ELR (cell line): Measurements from ENCODE around the gene ZBED4.

Experiments used
- DNase-seq: peaks from one replicate; pipeline ENCODE4 v3.0.0-alpha.2; 2015; ENCODE audit warnings: low read depth

ZBED4 gene

GRCh38 chr22:49825944-49826602, 27.6 kb upstream of the ZBED4 start:
- peak; percentile 73 for DNase-seq

DNA sequence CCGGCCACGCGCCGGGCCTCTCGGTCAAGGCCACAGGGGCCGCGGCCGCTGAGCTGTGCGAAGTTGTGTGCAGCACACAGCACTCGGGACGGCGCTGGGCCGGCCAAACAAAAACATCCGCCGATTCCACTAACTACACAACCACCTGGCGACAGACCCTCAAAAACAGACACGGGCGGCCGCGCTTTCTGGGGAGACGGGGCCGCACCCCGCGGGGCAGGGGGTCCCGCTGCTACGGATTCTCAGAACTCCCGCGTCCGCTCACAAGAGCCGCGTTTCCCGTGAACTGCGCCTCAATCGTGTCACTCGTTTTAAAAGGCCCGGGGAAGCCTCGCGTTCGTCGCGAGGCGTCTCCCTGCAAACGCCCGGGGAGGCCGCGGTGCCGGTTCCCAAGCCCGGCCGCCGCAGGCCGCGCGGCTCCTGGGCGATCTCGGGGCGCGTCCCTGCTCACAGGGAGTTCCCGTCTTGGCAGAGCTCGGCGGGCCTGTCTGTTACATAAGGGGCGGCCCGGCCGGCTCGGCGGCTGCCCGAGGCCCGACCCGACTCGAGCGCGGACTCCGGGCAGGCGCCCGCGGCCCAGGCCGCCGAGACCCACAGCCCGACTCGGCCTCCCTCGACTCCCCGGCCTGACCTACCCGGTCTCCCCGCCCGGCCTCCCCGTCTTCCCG, 26.9 kb upstream of the ZBED4 start:
- DNase-seq = peak; percentile 50

DNA sequence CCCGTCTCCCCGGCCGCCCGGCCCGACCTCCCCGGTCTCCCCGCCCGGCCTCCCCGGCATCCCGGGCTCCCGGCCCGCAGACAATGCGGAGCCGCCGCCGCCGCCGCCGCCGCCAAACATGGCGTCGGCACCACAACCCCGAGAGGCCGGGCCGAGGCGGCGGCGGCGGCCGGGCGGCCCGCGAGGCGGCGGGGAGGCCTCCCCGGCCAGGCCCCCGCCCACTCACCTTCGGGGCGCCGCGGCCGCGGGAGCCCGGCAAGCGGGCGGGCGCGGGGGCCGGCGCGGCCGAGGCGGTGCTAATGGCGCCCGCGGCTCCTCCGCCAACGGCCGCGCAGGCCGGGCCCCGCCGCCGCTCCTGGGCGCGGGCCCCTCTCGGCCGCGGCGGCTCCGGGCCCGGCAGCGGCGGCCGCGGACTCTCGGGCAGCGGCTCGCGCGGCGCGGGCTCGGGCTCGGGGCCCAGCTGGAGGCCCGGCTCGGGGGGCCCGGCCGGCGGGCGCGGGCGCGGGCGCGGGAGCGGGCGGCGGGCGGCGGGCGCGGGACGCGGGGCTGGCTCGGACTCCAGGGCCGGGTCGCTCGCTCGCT, 26.3 kb upstream of the ZBED4 start:
- peak; percentile 33 for DNase-seq

GRCh38 chr22:49827853-49828598, 25.6 kb upstream of the ZBED4 start, which contains the start of gene BRD1:
BRD1 (minus strand) TSS chr22:49827873; CDS start chr22:49824317, 3,556 bp downstream.
- DNase-seq = peak; percentile 77

GRCh38 chr22:49828599-49828965, 25.1 kb upstream of the ZBED4 start:
- DNase-seq = no peak

DNA sequence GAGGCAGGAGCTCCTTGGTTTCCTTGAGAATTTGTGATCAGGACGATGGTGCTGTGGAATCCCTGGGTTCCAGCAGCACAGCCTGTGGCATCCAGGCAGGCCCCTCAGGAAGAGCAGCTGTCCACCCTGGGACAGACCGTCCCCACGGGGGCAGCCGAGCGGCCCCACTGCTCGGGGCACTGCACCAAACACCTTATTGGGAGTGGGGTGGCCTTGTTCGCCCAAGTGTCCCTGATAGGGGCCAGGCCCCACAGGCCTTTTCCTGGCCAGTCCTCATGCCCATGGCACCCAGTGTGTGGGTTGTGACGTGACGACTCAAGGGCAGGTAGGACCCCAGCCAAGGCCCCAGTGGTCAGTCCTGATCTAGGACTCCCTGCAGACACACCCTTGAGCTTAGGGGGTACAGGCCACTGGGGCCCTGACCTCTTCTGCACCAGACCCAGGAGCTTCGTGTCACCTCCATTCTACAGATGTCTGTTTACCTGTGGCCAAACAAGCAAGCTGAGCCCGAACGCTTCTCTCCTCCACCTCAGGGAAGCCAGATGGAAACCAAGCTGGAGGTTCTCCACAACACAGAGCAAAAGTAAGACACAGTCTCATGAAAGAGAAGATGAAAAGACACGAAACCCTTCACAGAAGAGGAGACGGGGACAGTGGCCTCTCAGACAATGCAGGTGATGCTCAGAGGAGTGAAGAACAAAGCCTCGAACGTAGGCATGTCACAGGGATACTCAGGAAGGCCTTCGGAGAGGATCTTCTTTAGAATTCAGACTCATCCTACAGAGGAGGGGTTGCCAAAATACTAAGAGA, 24.4 kb upstream of the ZBED4 start:
- no peak for DNase-seq

DNA sequence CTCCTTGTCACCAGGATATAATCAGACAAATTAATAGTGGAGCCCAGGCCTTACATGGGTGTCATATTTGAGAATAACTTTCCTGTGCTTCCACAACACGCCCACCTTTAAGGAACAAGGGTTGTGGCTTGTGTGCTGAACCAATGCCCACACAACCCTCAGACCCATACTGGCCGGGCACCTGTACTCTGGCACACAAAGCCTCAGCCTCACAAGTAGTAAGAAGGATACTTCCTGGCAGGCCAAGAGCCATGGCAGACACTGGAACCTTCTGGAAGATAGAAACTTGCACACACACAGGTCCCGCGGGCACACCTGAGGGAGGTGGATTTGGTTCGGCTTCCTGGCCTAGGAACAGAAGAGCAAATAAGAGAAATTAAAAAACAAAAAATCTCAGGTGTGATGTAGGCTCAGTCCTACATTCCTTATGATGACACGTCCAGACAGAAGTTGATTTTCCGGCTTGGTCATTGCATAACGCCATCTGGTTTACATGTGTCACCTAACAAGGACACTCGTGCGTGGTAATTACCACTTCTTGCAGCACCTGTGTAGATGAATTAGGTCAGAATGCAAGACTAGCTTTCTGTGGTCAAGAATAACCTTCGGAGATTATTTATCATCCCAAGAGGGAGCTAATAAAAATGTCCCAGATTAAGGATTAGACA, 20.2 kb upstream of the ZBED4 start:
- DNase-seq = no peak

- no peak for DNase-seq
Measured at GRCh38 chr22:49838771-49839717, 14.6 kb upstream of the ZBED4 start.

DNA sequence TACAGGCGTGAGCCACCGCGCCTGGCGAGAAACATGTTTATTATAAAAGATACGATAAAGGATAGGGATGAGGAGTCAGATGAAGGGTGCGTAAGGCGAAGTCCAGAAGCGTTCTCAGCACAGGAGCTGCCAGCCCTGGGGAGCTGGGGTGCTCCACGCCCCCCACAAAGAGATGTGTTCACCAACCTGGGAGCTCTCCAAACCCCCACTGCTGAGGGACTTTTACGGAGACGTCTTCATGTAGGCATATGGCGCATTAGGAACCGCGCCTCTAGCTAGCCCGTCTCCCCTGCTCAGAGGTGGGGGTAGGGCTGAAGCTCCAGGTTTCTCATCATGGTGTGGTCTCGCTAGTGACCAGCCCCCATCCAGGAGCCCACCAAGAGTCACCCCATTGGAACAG, 8.4 kb upstream of the ZBED4 start:
- DNase-seq = no peak

DNA sequence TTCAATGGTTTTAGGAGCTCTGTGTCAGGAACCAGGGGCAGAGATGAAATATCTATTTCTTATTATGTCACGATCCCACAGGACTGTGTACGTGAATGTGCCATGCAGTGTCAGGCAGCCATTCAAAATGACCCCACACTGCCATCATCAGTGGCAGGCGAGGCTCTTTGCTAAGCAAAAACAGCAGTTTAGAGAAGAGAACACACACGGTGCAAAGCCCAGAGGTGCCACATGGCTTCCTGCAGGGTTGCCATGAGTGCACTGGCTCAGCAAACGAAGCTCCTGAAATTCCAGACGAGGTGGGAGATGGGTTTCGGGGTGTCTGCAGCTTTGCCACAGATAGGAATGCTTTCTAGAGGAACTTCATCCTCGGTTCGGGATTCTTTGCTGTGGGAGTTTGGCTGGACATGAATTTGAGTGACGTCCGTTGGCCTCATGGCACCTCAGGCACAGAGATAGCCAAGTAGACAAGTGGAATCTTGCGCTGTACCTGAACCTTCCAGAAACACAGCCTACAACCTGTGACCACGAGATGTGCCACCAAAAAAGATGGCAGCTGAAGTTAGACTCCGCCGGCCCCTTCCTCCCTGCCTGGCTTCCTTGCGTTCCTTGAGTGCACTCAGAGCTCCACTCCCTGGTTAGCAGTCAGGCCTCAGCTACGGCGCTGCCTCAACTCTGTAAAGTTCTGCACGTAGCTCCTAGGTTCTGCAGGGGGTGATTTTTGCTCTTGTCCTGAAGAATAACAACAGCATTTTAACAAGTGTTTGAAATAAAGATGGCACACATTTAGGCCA, 7.8 kb upstream of the ZBED4 start:
- DNase-seq = no peak

GRCh38 chr22:49847751-49848689, 5.6 kb upstream of the ZBED4 start:
- no peak for DNase-seq

GRCh38 chr22:49848690-49849160, 4.9 kb upstream of the ZBED4 start:
- DNase-seq = no peak

DNA sequence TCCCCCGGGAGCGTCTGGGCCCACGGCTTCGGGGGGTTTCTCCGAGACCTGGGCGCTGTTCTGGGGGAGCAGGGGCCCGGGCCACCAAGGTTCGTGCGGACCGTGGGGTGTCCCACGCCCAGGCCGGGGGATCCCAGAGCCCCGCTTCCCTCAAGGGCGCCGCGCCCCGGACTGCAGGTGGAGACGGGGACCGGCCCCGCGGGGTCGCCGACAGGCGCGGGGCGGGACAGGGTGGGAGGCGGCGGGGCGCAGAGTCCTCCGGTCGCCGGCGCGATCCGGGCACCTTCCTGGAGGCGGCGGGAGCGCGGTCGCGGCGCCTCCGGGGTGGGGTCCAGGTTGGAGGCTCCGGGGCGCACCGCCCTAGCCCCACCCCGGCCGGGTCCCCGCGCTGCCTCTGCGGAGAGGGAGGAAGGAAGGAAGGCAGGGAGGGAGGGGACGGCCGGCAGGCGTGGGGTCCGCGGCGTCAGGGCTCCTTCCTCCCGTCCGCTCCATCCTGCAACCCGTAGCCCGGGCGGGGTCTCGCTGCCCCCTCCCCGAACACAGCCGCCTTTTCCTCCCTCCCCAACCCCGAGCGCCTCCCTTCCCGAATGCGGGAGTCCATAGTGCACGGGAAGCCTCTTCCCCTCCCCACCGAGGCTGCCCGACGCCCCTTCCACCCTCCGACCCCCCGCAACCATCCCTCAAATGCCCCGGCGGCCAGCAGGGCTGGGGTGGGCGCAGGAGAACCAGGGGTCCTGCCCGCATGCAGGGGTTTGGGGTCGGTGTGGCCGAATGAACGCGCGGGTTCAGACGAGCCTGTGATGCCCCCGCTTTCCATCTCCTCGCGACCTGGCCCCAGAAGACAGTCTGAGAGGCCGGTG, 4.3 kb upstream of the ZBED4 start:
- DNase-seq = no peak

GRCh38 chr22:49850021-49850911, 3.4 kb upstream of the ZBED4 start:
- DNase-seq = no peak

DNA sequence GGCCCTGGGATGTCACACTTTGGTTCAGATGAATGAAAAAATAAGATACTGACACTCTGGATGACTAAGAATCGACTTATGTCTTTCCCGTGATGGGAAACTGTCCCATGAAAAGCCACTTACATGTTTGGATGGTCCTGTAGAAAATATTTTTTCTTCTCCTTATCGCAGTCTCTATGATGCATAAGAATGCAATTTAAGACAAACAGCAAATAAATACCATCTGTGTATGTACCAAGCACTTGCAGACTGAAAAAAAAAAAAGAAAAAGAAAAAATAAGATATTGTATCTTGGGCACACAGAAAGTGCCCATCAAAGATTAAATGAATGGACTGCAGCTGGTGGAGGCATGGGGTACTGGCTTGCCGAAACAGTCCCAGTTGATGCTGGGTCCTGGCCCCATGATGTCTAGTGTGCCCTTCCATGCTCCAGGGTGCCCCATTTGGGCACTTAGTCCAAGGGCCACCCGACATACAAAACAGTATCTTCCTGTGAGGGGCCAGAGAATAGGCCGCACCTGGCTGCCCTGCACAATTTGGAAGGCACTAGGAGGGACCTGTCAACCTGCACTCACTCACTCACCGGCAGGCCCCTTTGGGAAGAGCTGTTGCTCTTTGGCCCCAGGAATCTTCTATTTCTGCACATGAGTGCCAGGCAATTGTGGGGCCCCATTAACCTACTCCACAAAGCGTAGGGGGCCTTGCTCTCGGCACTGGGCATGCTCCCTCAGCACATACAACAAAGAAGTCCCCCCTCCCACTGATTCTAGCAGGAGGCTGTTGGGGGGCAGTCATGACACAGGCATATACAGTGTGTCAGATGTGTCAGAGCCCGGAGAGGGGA, 2.5 kb upstream of the ZBED4 start:
- no peak for DNase-seq
